Renal cortex interstitium (tissue), 11 donors: ENCODE results near the gene TTPAL. TPM values are rescaled to one million over a fixed set of nuclear protein-coding genes. Genes with fewer than 3 reads are reported as not detected.
A peak's percentile ranks its signal among the peaks of the same experiment; 100 is the strongest.

Experiments used
- DNase-seq, 11 donors: peaks; one replicate each; pipeline ENCODE4 v3.0.0-alpha.2; 2013; ENCODE audit warnings: low read depth in 9 of 11, low spot score in 4 of 11; ENCODE audit errors: extremely low read depth in 1 of 11
- polyA plus RNA-seq, 3 donors: library from polyadenylated mRNA; unstranded; fragments of 120-200 nt; gene quantifications; one replicate each; pipeline ENCODE4 v1.2.1, GENCODE V29; 2013; ENCODE audit not compliant: insufficient read length in 3 of 3

The TTPAL gene
- polyA plus RNA-seq, 3 donors, result 12.8 to 14.7 (median 12.9) TPM

DNA sequence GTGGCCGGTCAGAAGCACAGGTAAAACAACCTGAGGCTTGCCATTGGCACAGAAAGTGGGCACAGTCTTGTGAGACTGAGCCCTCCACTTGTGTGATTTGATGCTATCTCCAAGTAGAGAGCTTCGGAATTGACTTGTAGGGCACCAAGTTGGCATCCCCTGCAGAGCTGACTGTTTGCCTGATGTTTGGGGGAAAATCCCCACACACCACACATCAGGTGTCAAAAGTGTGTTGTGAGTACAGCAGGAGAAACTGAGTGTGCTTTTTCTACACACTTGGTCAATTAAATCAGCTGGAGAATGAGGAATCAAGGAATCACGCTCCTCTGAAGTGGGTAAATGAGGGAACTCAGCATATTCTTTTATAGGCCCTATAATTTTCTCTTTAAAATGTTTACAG is 45.2 kb downstream of the TTPAL start:
- no peak for DNase-seq

DNA sequence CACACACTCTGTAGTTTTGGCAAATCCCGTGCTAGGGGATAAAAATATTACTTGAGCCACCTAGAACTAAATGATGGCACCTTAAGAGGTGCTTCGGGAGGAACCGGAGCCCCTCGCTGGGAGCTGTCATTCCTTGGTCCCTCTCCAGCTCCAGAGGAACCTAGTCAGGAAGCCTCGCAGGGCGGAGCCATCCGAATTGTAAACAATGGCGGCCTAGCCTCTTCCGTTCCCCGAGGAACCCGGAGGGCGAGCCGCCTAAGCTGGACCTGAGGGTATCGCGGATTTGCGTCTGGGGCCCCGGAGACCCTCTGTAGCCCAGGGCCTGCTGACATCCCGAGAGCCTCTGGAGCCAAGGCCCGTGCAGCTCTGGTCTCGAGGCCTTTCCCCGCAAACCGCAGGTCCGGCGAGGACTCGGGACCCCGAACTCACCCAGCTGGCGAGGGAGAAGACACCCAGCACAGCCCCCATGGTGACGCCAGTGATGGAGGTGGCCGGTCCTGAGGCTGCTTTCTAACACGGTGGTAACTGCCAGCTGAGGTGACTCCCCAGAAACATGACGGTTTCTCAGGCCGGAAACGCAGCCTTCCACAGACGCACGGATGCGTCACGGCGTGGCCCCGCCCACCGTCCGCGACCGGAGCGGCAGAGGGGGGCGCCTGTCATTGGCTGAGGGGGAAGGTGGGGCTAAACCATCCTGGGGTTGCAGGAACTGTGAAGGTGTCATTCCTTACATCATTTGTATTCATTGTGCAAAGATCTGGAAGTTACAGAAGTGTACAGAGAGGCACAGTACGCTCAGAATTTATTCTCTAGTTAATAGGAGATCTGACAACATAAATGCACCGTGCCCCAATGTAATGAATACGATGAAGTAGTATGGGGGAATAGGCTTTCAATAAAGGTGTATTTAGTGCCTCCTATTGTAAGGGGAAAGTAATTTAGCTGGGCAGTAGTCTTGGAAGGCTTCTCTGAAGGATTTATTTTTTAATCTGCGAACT is 46.1 kb downstream of the TTPAL start, which contains the start of gene SERINC3:
TSS of gene SERINC3 (minus strand) at position 587 of the 998 bp plus-strand sequence. CDS start at position 468, 119 bp downstream.
- peak; percentile 80 to 94 (median 90) for DNase-seq

DNA sequence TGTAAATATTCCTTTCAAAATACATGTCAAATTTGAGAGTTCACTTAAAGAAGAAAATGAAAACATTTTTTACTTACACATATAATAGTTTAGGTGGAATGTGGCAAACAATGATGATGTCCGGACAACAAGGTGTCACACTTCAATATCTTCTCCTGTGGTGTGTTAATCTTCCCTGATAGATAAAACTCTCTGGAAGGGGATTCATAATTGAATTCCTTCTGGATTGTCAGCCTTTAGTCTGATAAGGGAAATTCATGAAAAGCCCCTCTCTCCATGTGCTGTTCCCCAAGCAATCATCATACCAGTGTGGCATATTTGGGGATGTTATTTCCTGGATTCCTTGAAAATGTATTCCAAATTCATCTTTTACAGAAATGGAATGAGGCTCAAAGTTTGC is 47.2 kb downstream of the TTPAL start:
- DNase-seq, result no peak

DNA sequence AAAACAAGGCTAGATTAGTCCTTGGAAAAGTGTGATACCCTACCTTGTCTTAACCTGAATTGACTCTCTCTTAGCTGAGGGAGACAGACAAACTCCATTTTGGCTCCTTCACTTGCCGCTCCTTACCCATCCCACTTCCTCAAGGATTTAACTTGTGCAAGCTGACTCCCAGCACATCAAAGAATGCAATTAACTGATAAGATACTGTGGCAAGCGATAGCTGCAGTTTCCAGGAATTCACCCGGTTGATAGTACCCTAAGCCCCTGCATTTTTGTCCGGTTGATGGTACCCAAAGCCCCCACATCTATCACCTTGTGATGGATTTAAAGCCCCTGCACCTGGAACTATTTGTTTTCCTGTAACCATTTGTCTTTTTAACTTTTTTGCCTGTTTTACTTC is 48.1 kb downstream of the TTPAL start:
- DNase-seq, result no peak

DNA sequence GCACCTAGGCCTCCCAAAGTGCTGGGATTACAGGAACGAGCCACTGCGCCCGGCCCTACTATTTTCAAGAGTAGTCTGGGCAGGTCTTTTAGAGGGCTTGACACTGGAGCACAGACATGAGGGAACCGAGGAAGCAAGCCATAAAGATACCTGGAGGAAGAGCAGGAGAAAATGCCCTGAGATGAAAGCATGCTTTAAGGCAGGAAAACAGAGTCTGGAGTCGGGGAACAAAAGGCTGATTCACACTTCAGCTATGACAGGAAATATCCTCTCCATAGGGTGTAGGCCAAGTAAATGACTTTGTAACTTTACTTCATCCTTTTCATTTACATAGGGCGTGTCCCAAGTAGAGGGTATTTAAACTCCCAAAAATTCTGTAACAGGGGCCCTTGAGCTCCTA is 50.5 kb downstream of the TTPAL start:
- no peak for DNase-seq

DNA sequence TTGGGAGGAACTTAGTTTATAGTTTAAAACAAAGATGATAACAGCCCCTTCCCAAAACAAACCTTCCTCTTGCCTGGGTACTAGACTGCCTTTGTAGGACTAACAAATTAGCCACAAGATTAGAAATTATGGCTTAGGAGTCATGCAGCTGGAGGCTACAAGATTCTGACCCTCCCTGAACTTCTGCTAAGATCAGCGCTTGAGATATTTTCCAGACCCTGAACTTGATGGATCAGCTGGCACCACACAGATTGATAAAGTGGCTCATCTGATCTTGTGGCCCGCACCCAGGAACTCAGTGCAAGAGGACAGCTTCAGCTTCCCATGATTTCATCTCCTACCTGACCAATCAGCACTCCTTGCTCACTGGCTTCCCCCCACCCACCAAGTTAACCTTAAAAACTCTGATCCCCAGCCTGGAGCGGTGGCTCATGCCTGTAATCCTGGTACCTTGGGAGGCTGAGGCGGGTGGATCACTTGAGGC is 52.1 kb downstream of the TTPAL start:
- DNase-seq, result no peak

DNA sequence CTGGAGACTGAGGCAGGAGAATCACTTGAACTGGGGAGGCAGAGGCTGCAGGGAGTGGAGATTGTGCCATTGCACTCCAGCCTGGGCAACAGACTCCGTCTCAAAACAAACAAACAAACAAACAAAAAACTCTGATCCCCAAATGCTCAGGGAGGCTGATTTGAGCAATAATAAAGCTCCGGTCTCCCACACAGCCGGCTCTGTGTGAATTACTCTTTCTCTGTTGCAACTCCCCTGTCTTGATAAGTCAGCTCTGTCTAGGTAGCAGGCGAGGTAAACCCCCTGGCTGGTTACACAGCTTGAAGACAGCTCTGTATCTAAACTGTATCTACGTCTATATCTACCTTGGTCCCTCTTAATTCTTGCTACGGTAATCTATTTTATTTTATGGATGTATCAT is 52.6 kb downstream of the TTPAL start:
- no peak for DNase-seq

DNA sequence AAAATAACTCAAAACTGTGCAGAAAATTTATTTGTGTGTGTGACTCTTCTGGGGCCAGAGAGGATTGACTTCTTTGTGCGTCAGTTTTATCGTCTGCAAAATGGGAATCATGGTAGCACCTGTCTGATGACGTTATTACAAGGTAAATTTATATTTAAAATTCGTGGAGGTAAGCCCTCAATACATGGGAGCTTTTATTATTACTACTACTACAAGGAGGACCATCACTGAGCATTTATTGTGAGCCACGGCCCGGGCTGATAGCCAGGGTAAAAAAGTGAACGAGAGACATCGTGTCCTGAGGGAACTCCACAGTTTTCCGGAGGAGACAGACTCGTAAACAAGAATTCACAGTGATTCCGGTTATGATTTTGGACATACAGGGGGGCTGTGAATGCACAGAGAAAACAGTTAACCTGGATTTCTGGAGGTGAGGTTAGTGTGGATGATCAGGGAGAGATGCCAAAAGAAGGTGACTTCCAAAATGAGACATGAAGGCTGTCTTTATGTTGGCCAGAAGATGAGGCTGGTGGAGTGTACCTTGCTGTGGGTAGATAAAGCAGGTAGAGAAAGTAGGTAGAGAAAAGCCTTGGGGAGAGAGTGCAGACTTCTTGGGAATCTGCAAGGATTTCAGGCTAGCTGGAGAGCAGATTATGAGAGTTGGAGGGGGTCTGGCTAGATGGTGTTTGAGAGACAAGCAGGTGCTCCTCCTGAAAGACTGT is 56.7 kb downstream of the TTPAL start:
- no peak for DNase-seq

DNA sequence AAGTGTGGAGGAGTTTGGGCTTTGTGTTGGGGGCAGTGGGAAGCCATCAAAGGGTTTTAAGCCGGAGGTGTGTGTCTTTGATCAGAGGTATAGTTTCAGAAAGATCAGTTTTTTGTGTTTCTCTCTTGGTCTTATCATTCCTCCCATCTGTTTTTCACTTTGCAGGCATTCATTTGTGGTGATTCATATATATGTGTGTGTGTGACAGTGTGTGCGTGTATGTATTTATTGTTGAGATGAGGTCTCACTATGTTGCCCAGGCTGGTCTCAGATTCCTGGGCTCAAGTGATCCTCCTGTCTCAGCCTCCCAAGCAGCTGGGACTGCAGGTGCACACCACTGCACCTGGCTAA is 57.3 kb downstream of the TTPAL start:
- no peak for DNase-seq

DNA sequence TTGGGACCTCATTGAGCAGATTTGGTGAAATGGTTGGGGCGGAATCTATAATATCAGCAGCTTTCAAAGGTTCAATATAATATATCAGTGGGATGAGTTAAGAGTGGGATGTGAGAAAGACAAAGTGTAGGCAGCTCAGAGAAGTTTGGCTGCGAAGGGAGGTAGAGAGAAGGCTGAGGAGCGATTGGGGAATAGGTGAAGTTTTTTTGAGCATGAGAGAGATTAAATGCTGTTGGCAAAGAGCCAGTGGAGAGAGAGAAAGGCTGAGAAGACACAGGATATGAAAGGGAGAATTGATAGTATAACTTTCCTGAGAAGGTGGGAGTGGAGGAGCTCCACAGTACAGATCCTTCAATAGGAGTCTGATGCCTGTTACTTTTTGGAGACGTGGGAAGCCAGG is 58.3 kb downstream of the TTPAL start:
- no peak for DNase-seq

DNA sequence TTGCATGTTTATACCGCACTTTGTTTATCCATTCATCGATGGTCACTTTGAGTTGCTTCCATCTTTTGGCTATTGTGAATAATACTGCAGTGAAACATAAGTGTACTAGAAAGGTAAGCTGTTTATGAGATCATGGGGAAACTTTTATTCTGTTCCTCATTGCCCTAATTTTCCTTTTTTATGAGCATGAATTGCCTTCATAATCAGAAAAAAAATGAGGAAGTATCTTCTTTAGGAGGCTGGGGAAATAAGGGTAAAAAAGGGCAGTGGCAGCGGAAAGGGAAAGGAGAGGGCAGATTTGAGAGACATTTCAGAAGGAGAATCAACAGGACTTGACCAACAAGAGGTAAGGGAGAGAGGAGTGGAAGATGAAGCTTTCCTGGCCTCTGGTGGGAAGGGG is 60.5 kb downstream of the TTPAL start:
- no peak for DNase-seq

DNA sequence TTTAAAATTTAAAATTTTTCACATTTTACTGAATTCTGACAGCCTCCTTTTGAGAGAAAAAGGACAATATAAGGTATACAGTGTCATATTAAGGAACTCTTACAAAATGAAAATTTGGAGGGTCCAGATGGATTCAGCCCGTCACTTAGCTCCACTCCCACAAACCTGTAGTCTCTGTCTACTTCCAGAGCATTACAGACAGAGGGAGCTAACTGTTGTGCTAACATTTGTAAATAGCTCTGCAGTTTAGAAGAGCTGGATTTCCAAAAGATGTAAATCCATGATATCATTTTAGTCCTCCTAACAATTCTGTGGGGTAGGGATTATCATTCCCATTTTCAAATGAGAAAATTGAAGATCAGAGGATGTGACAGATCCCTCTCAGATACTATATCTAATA is 62.3 kb downstream of the TTPAL start:
- DNase-seq, result no peak

DNA sequence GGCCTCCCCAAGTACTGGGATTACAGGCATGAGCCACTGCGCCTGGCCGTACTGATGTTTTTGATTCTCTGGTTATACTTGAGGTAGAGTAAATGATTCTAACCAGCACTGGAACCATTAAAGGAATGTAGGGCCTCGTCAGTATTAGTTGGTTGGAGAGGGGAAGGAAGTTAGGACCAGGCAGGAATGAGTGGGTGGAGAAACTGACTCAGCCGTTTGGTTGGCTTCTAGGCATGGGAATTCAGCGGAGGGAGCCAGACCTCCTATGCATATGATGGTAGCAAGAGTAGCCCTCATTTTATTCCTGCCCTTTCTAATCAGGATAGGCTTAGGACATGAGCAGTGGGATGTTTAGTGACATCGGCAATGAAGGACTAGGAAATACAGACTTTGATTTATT is 65.2 kb downstream of the TTPAL start:
- no peak for DNase-seq

DNA sequence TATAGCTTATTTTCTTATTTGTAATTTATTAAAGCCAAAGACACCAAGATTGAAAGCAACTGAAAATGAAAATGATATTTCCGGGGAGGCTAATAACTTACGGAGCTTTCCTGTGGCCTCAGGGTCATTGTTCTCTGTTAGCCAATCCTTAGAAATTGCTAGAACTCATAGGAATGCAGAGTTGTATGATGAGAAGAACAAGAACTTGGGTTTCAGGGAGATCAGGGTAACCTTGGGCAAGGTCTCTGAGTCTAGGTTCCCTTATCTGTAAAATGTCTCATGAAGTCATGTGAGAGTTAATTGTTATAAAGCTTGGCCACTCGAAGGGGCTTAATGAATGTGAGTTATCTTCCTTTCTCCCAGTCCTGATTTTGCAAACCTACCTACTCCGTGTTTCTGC is 66.3 kb downstream of the TTPAL start:
- DNase-seq, result no peak

DNA sequence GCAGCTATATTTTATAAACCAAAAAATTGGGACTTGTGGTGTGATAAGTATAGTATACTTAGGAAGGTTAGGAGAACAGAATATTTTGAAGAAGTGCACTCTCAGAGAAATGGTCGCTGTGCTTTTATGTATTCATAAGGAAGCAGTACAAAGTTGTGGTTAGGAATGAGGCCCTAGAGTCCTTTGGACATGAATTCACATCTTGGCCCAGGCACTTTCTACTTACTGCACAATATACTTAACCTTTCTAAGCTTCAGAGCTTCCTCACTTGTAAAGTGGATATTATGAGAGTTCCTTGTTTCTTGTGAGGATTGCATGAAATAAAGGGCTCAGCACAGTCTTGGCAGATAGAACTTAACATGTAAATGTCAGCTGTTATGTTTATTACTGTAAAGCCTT is 67.2 kb downstream of the TTPAL start:
- DNase-seq, result no peak

DNA sequence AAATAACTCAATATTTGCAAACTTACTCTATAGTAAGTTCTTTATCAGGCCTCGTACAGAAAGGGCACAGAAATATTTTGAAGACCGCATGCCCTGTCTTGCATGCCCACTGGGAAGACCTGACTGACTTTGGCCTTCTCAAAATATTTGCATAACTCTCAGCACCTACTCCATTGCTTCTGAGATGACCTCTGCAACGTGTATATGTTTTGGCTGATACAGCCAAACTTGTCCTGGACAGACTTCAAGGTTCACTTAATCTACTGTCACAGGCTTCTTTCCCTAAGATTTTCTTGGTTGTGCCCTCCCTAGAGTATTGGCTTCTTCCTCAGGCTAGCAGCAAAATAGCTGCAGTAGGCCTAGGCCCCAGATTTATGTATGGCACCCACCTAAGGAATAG is 67.7 kb downstream of the TTPAL start:
- no peak for DNase-seq
